HG03521 (cell line): ENCODE measurements around the gene CSTB.

Source experiments
- ATAC-seq: cut with Tn5 transposase; IDR thresholded peaks from one replicate; pipeline ENCODE4 v1.9.1; 2021; ENCODE audit warnings: mild to moderate bottlenecking, moderate library complexity; ENCODE audit not compliant: unreplicated experiment

CSTB gene

GRCh38 chr21:43733529-43734071, 42.5 kb downstream of the CSTB start:
- no peak for ATAC-seq

DNA sequence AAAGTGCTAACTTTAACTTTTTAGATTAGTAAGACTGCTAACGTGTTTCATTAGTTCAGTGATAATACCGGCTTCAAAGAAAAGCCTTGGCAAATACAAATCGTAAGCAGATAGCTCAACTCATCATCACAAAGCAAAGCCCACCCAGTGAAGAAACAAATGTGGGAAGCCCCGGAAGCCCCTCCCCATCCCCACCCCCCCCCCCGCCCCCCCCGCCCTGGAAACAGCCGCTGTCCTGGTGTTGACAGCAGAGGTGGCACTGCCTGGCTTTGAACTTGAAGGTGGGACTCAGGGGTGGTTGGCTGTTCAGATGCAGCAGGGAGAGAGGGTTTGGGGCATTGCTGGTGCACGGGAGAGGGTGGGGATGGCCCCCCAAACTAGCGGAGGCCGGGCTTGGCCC, 43.0 kb downstream of the CSTB start:
- ATAC-seq: no peak

DNA sequence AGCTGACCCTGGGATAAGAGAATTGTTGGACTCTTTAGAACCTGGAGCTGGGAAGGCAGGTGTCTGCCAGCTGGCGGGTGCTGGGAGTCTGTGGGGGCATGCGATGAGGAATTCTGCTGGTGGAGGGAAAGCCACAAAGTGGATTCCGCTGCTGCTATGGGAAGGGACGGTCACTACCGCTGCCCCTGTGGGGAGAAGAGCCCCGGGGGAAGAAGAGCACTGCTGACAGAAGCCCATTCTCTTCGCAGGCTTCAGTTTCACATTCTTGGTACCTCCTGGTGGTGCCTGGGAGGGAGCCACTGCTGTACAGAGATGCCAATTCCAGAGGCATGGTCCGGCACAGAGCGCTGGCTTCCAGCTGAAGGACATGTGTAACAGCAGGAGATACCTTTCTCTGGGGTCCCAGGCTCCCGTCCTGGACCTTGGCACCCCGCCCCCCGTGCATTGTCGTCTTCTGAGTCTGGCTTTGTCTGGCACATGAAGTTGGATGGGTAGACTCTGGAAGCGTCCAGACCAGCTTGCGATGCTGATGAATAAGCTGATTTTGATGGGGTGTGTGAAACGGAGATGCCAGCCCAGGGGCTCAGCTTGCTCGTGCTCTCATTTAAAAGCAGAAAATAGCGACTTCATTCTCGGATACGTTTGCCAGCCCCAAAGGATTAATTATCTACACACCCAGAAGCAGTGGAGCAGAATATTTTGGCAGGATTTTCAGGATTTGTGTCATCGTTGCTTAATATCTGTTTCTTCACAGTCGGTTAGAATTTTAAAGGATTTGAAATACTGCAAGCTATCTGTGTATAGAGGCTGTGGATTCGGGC, 44.0 kb downstream of the CSTB start:
- no peak for ATAC-seq

DNA sequence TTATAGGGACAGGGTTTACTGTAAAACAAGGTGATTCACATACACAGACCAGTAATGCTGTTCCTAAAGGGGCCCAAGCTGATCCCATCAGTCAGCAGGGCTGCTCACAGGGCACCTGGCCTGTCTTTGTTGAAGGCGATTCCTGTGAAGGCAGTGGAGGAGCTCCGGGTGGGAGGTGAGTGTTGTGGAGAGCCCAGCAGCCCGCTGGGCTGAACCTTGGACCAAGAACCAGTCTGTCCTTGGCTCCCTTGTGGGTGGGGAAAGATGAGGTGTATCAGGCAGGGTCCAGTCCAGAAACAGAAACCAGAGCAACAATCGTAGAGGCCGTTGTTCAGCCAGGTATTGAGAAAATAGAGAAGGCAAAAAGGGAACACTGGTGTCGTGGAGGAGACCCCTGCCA, 44.6 kb downstream of the CSTB start:
- ATAC-seq: no peak

GRCh38 chr21:43728467-43729390, 47.4 kb downstream of the CSTB start:
- peak; percentile 69 for ATAC-seq

GRCh38 chr21:43728154-43728466, 48.0 kb downstream of the CSTB start:
- no peak for ATAC-seq

GRCh38 chr21:43727519-43728153, 48.5 kb downstream of the CSTB start:
- no peak for ATAC-seq

- no peak for ATAC-seq
These were observed 49.2 kb downstream of the CSTB start for GRCh38 chr21:43726686-43727518.
